PFSK-1 (cell line): ENCODE measurements around the gene FSTL4.

Experiments used
- POLR2AphosphoS5 ChIP-seq: IDR thresholded peaks from 2 replicates; pipeline ENCODE4 v1.6.1; 2012; ENCODE audit warnings: low read depth, mild to moderate bottlenecking, control low read depth, low read length, moderate library complexity
- TF ChIP-seq, protein P1 (sequence below), 2 experiments: IDR thresholded peaks; 2 replicates each; pipeline versions ENCODE4 v1.6.1 to v1.8.0; 2011 to 2012; ENCODE audit warnings: low read depth in 2 of 2, low read length in 2 of 2, control low read depth in 1 of 2, inconsistent platforms in 1 of 2, mild to moderate bottlenecking in 1 of 2, moderate library complexity in 1 of 2; ENCODE audit not compliant: insufficient read depth in 1 of 2

DNA sequence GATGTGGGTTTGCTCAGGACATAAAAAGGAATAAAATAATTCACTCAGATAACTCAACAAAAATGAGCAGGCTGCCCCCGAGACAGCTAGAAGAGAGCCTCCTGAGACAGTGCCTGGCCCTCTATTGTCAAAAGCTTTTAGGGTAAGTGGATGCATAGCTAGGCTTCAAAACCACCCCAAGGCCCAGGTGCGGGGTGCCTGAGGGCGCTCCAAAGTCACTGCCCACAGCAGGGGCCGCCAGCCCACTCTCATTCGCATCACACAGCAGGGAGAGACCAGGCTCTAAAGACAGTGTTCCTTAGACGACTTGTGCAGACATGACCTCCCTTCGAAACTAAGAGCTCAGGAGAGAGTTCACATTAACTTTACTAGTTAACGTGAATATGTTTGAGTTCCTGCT, 271.5 kb downstream of the FSTL4 start:
- no peak for TF ChIP-seq POLR2AphosphoS5
- TF ChIP-seq, protein P1, sequence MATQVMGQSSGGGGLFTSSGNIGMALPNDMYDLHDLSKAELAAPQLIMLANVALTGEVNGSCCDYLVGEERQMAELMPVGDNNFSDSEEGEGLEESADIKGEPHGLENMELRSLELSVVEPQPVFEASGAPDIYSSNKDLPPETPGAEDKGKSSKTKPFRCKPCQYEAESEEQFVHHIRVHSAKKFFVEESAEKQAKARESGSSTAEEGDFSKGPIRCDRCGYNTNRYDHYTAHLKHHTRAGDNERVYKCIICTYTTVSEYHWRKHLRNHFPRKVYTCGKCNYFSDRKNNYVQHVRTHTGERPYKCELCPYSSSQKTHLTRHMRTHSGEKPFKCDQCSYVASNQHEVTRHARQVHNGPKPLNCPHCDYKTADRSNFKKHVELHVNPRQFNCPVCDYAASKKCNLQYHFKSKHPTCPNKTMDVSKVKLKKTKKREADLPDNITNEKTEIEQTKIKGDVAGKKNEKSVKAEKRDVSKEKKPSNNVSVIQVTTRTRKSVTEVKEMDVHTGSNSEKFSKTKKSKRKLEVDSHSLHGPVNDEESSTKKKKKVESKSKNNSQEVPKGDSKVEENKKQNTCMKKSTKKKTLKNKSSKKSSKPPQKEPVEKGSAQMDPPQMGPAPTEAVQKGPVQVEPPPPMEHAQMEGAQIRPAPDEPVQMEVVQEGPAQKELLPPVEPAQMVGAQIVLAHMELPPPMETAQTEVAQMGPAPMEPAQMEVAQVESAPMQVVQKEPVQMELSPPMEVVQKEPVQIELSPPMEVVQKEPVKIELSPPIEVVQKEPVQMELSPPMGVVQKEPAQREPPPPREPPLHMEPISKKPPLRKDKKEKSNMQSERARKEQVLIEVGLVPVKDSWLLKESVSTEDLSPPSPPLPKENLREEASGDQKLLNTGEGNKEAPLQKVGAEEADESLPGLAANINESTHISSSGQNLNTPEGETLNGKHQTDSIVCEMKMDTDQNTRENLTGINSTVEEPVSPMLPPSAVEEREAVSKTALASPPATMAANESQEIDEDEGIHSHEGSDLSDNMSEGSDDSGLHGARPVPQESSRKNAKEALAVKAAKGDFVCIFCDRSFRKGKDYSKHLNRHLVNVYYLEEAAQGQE (IDR thresholded peaks at IDR 0.05; ENCODE audit: insufficient read depth in 1 of 2, low read depth in 2 of 2, low read length in 2 of 2): no peak
